Colon (tissue), 2 donors: ENCODE measurements around the gene FRMD1.

ENCODE experiments used
- FAIRE-seq: peaks from 2 replicates; lab custom pipeline; 2012; peaks lifted over from hg19 to GRCh38; lab: Jason Lieb, UNC
- donor health status: control.
- donor health status: control.

Gene FRMD1

GRCh38 chr6:168078943-168079405, at the start of gene FRMD1:
Gene FRMD1, minus strand, starts transcription at chr6:168079212. Its CDS starts 118 bp downstream, at chr6:168079094.
- FAIRE-seq = no peak

DNA sequence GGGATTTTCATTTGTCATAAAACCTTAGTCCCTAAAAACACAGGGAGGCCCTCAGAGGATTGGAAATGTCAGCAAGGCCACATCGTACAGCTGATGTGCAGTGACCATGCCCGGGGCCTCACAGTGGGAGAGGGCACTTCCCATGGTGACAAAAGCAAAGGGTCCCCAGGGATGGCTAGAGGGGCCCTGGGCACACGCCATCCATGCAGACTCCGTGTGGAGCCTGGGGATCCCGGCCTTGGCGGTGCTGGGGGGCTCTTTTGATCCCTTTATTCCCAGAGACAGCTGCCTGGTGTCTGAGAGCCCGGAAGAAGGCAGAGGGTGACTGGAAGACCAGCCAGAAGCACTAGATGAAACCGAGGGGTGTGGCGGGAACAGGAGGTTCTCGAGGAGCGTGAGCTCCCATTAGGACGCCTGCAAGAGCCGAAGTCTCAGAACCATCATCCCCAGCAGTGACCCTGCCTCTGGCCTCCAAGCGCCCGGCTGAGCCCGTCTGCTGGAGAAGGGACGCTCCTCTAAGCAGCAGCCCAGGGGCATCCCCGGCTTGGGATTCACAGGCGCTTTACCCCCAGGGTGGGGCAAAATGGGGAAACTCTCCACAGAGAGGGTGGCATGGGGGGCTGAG, 49.1 kb upstream of the FRMD1 start:
- no peak for FAIRE-seq

GRCh38 chr6:168127384-168127868, 48.4 kb upstream of the FRMD1 start:
- FAIRE-seq = no peak

DNA sequence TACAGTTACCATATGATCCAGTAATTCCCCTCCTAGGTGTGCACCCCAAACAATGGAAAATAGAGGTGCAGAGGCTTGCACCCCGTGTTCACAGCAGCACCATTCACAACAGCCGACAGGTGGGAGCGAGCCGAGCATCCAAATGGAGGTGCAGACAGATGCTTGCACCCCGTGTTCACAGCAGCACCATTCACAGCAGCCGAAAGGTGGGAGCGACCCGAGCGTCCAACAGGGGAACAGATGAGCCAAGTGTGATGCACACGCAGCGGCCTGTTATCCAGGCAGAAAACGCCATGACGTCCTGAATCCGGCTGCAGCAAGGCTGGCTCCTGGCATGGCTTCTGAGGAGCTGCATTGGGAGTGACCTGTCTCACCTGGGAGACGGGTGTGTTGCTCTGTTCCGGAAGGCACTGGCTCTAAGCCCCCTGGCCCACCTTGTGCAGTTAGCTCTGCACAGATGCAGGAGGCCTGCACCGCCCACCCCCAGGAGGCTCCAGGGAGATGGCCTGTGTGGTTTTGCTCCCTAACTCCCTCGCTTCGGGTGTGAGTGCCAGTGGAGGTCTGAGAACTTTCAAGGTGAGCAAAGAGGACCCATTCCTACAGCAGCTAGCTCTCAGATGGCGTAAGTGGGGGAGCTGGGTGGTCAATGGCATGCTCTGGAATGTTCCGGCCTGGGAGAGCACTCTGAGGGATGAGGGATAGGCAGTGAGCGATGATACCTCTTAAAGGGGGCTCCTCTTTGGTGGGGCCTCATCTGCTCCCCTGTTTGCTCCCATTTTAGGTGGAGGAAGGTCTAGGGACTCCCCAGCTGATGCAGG, 47.8 kb upstream of the FRMD1 start:
- no peak for FAIRE-seq

DNA sequence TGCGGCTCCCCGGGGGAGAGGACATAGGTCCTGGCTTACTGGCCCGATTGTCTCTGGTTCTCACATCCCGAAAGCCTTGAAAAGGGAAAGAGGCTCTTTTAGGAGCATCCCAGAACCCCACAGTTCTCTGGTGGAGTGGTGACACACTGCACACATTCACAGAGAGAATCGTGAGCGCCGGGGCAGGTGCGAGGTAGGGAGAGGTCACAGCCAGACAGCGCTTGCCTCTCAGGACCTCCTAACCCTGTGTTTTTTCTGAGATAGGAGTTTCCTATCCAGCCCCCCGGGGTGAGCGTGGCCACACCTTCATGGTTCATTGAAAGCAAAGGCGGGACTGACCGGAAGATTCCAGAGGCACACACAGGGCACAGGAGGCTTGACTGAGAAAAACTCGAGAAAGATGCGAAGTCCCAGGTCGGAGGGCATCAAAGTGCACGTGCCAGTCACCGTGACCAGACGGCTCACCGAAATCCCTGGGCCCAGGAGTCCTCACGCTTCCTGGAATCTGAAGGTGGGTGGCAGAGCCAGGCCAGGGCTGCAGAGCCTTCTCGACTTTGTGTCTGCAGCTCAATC, 46.5 kb upstream of the FRMD1 start:
- FAIRE-seq = no peak

- FAIRE-seq = no peak
These were observed 45.9 kb upstream of the FRMD1 start for GRCh38 chr6:168124921-168125320.

DNA sequence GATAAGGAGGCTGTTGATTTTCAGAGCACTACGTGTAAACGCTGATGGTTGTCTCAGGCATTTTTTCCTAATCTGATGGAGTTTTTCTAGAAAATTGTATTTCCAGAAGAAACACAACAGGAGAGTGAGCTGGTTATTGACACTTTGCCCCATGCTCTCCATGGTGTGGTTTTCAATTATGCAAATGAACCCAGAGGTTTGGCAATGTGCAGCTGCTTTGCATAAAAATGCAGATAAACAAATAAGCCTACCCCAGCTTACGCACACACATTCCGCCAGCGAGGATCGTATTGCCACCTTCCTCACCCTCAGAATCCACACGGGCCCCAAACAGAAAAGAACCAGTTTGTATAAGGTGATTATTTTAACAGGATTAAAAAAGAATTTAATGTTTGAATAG, 45.1 kb upstream of the FRMD1 start:
- no peak for FAIRE-seq

GRCh38 chr6:168123165-168123911, 44.3 kb upstream of the FRMD1 start:
- FAIRE-seq = no peak

- no peak for FAIRE-seq
These were observed 43.5 kb upstream of the FRMD1 start for GRCh38 chr6:168122521-168122920.

GRCh38 chr6:168122011-168122410, 43.0 kb upstream of the FRMD1 start:
- no peak for FAIRE-seq

GRCh38 chr6:168121303-168121665, 42.3 kb upstream of the FRMD1 start:
- FAIRE-seq = no peak

- no peak for FAIRE-seq
These were observed 41.6 kb upstream of the FRMD1 start for GRCh38 chr6:168120390-168121302.

DNA sequence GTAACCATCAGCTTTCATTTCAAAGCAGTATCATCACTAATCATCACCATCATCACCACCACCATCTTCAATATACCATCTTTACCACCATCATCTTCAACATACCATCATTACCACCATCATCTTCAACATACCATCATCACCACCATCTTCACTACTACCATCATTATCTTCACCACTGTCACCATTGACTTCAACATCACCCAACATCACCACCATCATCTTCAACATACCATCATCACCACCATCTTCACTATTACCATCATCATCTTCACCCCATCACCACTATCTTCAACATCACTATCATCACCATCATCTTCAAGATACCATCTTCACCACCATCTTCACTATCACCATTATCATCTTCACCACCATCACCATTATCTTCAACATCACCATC, 40.5 kb upstream of the FRMD1 start:
- no peak for FAIRE-seq

DNA sequence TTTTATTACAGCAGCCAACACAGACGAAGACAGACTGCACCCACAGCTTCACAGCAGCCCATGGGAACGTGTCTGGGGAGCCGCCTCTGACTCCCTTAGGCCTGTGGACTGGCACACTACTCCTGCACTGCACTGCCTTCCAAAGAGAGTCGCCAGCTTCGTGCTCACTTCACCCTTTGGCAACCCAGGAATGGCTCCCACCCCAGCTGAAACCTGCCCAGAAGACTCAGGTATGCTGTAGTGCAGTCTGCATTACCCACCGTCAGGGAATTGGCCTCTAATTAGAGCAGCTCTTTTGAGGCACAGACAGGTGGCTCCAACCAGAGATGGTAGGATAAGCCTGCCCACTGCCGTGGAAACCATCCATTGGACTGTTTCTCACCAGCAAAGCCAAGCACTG, 39.9 kb upstream of the FRMD1 start:
- FAIRE-seq = no peak

GRCh38 chr6:168117942-168118341, 38.9 kb upstream of the FRMD1 start:
- FAIRE-seq = no peak

- FAIRE-seq = no peak
These were observed 38.2 kb upstream of the FRMD1 start for GRCh38 chr6:168116975-168117899.

DNA sequence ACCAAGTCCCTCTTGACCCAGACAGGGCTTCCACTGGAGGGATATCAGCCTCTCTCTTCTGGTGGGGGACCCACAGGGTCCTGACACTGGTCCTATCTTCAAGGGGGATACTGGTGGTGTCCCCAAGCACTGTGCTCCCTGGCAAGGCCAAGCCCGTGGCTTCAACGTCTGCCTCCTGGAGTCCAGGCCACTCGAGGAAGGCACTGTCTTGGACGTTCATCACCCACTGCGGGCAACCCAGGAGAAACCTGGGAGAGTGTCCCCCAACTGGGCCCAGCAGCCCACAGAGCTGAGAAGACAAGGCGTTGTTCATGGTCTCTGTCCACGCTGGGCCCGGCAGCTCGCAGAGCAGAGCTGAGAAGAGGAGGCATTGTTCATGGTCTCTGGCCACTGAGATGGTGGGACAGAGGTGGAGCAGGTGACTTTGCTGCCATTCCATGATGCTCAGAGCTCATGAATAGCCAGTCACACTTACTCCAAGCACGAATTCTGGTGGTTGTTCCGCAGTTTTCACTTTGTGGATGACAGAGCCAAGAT, 37.5 kb upstream of the FRMD1 start:
- no peak for FAIRE-seq

- FAIRE-seq = no peak
These were observed 36.9 kb upstream of the FRMD1 start for GRCh38 chr6:168115748-168116437.

DNA sequence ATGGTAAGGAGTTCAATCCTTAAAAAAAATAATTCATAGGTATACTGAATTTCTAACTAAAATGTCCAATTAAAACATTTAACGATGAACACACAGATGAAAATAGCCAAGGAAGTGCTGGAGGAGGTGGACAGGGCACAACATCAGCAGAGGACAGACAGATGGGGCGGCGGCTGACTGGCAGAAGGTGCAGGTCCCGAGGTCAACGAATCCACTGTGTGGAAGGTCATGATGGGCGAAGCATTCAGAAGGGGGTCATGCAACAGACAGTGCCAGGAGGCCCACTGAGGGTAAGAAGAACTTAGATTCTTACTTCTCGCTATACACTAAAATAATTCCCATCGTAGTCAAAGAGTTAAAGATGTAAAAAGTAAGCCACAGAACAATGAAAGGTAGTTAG, 34.2 kb upstream of the FRMD1 start:
- FAIRE-seq = no peak
